ENCODE measurements around the gene IST1. TPM values are rescaled to one million over a fixed set of nuclear protein-coding genes. Genes with fewer than 3 reads are reported as not detected.

IST1 gene
- total RNA-seq, 4 donors from 2014 or later = 215 to 253 (median 223) TPM

- Histone ChIP-seq H3K27ac (no peak overlapping the region), H3K9me3 (no peaks in the 10 kb centered on the region), H3K4me1 (peaks cover 18 to 32% of the 10 kb centered on the region in 2 donors), H3K4me3 (replicated peaks in 1 of 3) (no peak overlapping the region), H3K36me3 (peaks cover 0 to 3% of the 10 kb centered on the region in 2 donors), H3K27me3 (no peaks in the 10 kb centered on the region)
- no peak for DNase-seq
- intact Hi-C loops (cut with DNase I) = no loop called here
- no peak for TF ChIP-seq CTCF (IDR thresholded peaks at IDR 0.05)
- TF ChIP-seq POLR2A (IDR thresholded peaks at IDR 0.05) = no peak
- 81 to 82% methylated on average over 7 of the region's 7 CpGs for WGBS, 2 donors
Measured at GRCh38 chr16:71911121-71911520, 15.8 kb downstream of the IST1 start.

- Histone ChIP-seq H3K9me3 (no peaks in the 10 kb centered on the region), H3K27ac (no peak overlapping the region), H3K27me3 (no peaks in the 10 kb centered on the region), H3K4me1 (peaks cover 18 to 34% of the 10 kb centered on the region in 2 donors), H3K4me3 (replicated peaks in 1 of 3) (no peak overlapping the region), H3K36me3 (peaks cover 3% of the 10 kb centered on the region in 2 donors)
- intact Hi-C loops (cut with DNase I) = no loop called here
- WGBS, 2 donors = 88 to 94% methylated on average over 6 of the region's 6 CpGs
- no peak for TF ChIP-seq CTCF (IDR thresholded peaks at IDR 0.05)
- no peak for TF ChIP-seq POLR2A (IDR thresholded peaks at IDR 0.05)
- DNase-seq = no peak
Measured at GRCh38 chr16:71912534-71913275, 17.4 kb downstream of the IST1 start.

- WGBS, 2 donors = 72 to 73% methylated on average over 2 of the region's 2 CpGs
- no peak overlapping the region for H3K4me3 ChIP-seq (replicated peaks in 1 of 3)
- intact Hi-C loops (cut with DNase I) = no loop called here
- H3K36me3 ChIP-seq = peaks cover 3 to 15% of the 10 kb centered on the region in 2 donors
- H3K27ac ChIP-seq = no peak overlapping the region
- H3K9me3 ChIP-seq = no peaks in the 10 kb centered on the region
- H3K27me3 ChIP-seq = no peaks in the 10 kb centered on the region
- H3K4me1 ChIP-seq = peaks cover 18 to 22% of the 10 kb centered on the region in 2 donors
- TF ChIP-seq POLR2A (IDR thresholded peaks at IDR 0.05) (no peak), CTCF (IDR thresholded peaks at IDR 0.05) (no peak)
- no peak for DNase-seq
Measured at GRCh38 chr16:71914802-71915201, 19.5 kb downstream of the IST1 start.

- DNase-seq = no peak
- TF ChIP-seq POLR2A (IDR thresholded peaks at IDR 0.05) (no peak), CTCF (IDR thresholded peaks at IDR 0.05) (no peak)
- intact Hi-C loops (cut with DNase I) = no loop called here
- Histone ChIP-seq H3K27ac (no peak overlapping the region), H3K4me3 (replicated peaks in 1 of 3) (no peak overlapping the region), H3K27me3 (no peaks in the 10 kb centered on the region), H3K36me3 (peaks cover 3 to 18% of the 10 kb centered on the region in 2 donors), H3K4me1 (peaks cover 18 to 22% of the 10 kb centered on the region in 2 donors), H3K9me3 (no peaks in the 10 kb centered on the region)
- 88 to 94% methylated on average over 2 of the region's 2 CpGs for WGBS, 2 donors
Measured at GRCh38 chr16:71915350-71915749, 20.0 kb downstream of the IST1 start.

- no peaks in the 10 kb centered on the region for H3K27me3 ChIP-seq
- H3K4me1 ChIP-seq = peaks cover 15 to 22% of the 10 kb centered on the region in 2 donors
- no peak overlapping the region for H3K27ac ChIP-seq
- H3K36me3 ChIP-seq = peaks cover 14 to 29% of the 10 kb centered on the region in 2 donors
- no peak overlapping the region for H3K4me3 ChIP-seq (replicated peaks in 1 of 3)
- H3K9me3 ChIP-seq = no peaks in the 10 kb centered on the region
- WGBS, 2 donors = 81 to 84% methylated on average over 11 of the region's 11 CpGs
- TF ChIP-seq POLR2A (IDR thresholded peaks at IDR 0.05) = no peak
- no peak for TF ChIP-seq CTCF (IDR thresholded peaks at IDR 0.05)
- intact Hi-C loops (cut with DNase I) = no loop called here
- no peak for DNase-seq
Measured at GRCh38 chr16:71916397-71916920, 21.1 kb downstream of the IST1 start.

All from thyroid gland (tissue), 4 donors.